HG02981 (cell line): ENCODE results near the gene GOLPH3L.
"Not testable (repeated sequence)": the region's sequence is repeated elsewhere in the genome, so short reads cannot be mapped to it uniquely, and the experiment has no call there.

Source experiments
- ATAC-seq: cut with Tn5 transposase; IDR thresholded peaks from one replicate; pipeline ENCODE4 v1.9.1; 2021; ENCODE audit warnings: mild to moderate bottlenecking, moderate library complexity; ENCODE audit not compliant: unreplicated experiment

The GOLPH3L gene

GRCh38 chr1:150660584-150660983 lies 36.4 kb downstream of the GOLPH3L start:
- ATAC-seq, result no peak

GRCh38 chr1:150657064-150657463 lies 39.9 kb downstream of the GOLPH3L start:
- ATAC-seq, result not testable (repeated sequence)

GRCh38 chr1:150654635-150655034 lies 42.3 kb downstream of the GOLPH3L start:
- ATAC-seq, result not testable (repeated sequence)

GRCh38 chr1:150650193-150650592 lies 46.8 kb downstream of the GOLPH3L start:
- no peak for ATAC-seq

- no peak for ATAC-seq
Measured at GRCh38 chr1:150649441-150650075, 47.4 kb downstream of the GOLPH3L start.

- no peak for ATAC-seq
Measured at GRCh38 chr1:150642296-150642695, 54.7 kb downstream of the GOLPH3L start.

- ATAC-seq, result not testable (repeated sequence)
Measured at GRCh38 chr1:150641126-150641815, 55.7 kb downstream of the GOLPH3L start.

- not testable (repeated sequence) for ATAC-seq
Measured at GRCh38 chr1:150638430-150638829, 58.5 kb downstream of the GOLPH3L start.

- ATAC-seq, result not testable (repeated sequence)
Measured at GRCh38 chr1:150634839-150635622, 61.9 kb downstream of the GOLPH3L start.

- ATAC-seq, result peak; percentile 92
Measured at GRCh38 chr1:150629115-150629928, 67.6 kb downstream of the GOLPH3L start, which contains the start of gene ENSA. Gene ENSA, minus strand, starts transcription at chr1:150629612. Its CDS starts 142 bp downstream, at chr1:150629470.

GRCh38 chr1:150628766-150629114 lies 68.2 kb downstream of the GOLPH3L start:
- ATAC-seq, result no peak

GRCh38 chr1:150627826-150628410 lies 69.0 kb downstream of the GOLPH3L start:
- ATAC-seq, result no peak

- no peak for ATAC-seq
Measured at GRCh38 chr1:150626150-150626549, 70.8 kb downstream of the GOLPH3L start.

GRCh38 chr1:150624546-150624945 lies 72.4 kb downstream of the GOLPH3L start:
- ATAC-seq, result not testable (repeated sequence)

- ATAC-seq, result not testable (repeated sequence)
Measured at GRCh38 chr1:150624134-150624533, 72.8 kb downstream of the GOLPH3L start.

- no peak for ATAC-seq
Measured at GRCh38 chr1:150622303-150622975, 74.5 kb downstream of the GOLPH3L start.

- no peak for ATAC-seq
Measured at GRCh38 chr1:150621497-150622302, 75.3 kb downstream of the GOLPH3L start.

GRCh38 chr1:150620919-150621318 lies 76.0 kb downstream of the GOLPH3L start:
- no peak for ATAC-seq
